ENCODE results near the gene PRPF40B.

The PRPF40B gene

DNA sequence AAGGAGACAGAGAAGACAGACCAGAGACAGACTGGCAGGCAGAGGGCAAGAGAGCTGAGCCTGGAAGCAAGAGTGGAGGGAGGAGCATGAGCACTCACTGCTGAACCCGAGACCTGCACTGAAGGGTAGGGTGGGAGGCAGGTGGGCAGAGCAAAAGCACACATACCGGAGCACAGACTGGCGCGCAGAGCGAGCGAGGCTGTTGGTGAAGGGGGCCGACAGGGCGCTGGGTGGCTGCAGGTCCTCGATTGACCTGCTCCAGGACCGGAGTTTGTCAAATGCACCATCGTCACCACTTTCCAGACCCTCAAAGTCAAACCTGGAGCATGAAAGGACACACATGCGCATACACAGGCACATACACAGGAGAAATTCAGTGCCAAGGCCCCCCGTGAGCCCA lies 34.9 kb downstream of the PRPF40B start:
- DNase-seq (ENCODE audit: low read depth in 2 of 2), result no peak

DNA sequence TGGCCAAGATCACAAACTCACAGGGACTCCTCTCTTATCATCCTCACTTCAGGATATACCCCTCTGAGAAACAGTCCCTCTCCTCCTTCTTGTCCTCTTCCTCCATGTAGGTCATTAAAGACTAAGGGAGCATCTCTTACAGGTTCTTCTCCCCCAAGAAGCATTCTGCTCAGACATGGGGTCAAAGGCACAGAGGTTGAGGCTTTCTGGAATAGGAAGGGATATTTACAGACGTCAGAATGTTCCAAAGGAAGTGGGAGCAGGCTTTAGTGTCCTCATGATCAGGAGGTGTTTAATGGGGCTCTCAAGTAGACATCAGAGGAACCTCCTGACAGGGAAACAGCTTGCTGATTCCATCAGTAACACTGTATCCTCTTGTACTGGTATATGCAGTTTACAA lies 36.4 kb downstream of the PRPF40B start:
- DNase-seq (ENCODE audit: low read depth in 2 of 2), result no peak

- DNase-seq (ENCODE audit: low read depth in 2 of 2), result no peak
Measured at GRCh38 chr12:49661191-49661590, 37.8 kb downstream of the PRPF40B start.

DNA sequence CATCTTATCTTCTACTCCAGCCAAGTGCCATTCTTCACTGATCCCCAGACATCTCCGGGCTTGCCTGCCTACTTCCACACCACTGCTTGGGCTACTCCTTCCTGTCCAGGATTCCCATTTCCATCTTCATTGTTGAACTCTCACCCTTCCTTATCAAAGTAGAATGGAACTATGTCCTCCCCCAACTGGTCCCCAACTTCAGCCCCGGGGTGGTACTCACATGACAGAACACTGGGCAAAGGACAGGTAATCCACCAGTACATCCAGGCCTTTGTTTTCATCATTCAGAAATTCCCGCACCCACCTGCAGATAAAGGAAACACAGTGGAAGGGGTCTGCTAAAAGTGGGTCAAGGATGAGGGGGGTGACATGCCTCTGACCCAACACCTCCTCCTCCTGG lies 38.4 kb downstream of the PRPF40B start:
- no peak for DNase-seq (ENCODE audit: low read depth in 2 of 2)

- DNase-seq (ENCODE audit: low read depth in 2 of 2), result peak; percentile 67 to 68
Measured at GRCh38 chr12:49662998-49663843, 39.9 kb downstream of the PRPF40B start.

DNA sequence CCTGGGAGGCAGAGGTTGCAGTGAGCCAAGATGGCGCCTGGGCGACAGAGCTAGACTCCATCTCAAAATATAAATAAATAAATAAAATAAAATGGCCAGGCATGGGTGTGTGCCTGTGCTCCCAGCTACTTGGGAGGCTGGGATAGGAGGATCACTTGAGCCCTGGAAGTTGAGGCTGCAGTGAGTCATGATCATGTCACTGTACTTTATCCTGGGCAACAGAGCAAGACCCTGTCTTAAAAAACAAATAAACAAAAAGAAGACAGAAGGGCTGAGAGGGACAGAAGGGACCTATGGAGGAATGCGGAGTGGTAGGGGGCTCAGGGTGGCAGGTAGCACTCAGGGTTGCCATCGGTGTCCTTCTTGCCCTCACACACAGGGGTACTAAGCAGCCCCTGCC lies 40.8 kb downstream of the PRPF40B start:
- DNase-seq (ENCODE audit: low read depth in 2 of 2), result no peak

GRCh38 chr12:49664591-49665239 lies 41.4 kb downstream of the PRPF40B start:
- DNase-seq (ENCODE audit: low read depth in 2 of 2), result no peak

DNA sequence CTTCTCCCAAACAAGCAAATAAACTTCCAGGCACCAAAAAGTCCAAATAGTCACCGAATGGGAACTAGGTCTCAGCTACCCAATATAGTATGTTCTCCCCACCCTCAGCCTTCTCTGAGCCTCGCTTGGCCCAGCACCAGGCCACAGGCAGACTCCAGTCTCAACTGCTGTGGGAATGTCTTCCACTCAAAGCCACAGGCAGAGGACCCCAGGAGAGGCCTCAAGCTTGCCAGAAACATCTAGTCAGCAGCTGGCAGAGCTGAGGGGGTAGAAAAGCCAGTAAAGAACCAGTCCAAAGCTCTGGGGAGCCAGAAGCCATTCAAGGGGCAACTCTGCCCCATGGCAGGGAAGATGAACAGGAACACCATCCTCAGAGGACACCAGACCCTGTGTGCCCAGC lies 42.0 kb downstream of the PRPF40B start:
- DNase-seq (ENCODE audit: low read depth in 2 of 2), result no peak

- DNase-seq (ENCODE audit: low read depth in 2 of 2), result no peak
Measured at GRCh38 chr12:49666176-49666575, 42.8 kb downstream of the PRPF40B start.

GRCh38 chr12:49667325-49668090 lies 44.1 kb downstream of the PRPF40B start:
- DNase-seq (ENCODE audit: low read depth in 2 of 2), result no peak

GRCh38 chr12:49669796-49670195 lies 46.4 kb downstream of the PRPF40B start:
- DNase-seq (ENCODE audit: low read depth in 2 of 2), result no peak

DNA sequence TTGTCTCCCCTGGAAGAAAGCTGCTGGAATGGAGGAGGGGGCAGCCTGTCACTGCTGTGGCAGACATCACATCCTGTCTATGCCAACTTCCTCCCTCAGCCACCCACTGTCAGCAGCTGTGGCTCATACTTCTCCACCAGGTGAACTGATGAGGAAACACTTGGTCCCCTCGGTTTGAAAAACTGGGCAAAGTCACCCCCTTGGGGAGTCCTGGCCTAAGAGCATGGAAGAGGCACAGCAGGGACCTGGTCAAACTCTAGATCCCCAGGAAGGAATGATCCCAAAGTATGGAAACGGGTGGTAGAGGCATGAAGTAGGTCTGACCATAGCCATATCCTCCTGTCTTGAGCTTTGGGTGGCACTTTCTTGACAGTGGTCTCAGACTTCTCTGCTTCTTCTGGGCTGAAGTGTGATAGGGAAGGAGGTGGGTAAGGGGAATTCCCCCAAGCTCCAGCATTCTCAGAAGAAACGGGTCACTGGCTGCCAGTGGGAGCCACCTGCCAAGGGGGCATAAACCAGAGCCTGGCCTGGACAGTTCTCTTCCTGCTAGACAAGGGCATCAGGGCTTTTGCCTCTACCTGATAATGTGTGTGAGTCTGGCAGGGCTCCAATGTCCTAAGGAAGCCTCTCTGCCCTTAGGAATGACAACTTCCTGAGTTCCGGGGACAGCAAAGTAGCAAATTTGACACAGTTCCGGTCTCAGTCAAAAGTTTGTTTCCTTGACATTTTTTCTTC lies 47.8 kb downstream of the PRPF40B start:
- DNase-seq (ENCODE audit: low read depth in 2 of 2), result no peak

DNA sequence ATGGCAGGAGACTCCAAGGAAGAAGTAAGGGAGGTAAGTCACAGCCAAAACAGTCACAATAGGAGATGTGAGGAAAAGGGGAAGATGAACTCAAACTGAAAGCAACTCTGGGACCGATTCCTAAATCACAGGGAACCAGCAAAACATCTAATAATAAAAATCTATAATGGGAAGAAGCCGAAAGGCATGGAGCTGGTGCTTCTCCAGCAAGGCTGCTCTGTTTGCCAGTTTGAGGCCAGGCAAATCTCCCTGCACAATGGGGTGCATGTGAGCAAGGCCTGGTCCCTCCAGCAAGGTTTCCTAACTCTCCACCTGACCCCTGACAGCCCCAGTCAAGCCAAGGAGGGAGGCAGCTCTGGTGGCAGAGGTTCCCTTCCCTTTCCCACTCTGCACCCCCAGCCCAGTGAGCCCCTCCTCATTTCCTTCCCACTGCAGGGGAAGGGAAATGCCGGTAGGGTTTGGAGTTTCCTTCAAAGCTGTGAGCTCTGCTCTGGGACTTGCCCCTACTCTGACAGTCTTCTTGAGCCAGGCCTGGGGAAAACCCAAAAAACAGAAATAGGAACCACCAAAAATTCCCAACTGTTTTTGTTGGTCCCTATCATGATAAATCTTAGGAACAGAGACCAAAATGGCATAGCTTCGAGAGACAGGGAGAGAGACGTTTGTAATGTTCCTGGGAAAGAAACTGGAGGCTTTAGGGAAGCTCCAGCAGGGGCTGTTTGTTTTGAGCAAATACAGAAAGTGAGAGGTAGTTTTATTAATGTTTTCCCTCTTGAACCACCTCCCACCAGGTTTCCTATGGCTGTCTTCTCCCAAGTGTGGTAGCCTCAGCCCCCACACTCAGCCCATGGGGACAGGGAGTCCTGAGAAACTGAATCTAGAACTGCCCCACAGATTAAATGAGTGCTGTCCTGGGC lies 49.2 kb downstream of the PRPF40B start:
- no peak for DNase-seq (ENCODE audit: low read depth in 2 of 2)

GRCh38 chr12:49673446-49674317 lies 50.3 kb downstream of the PRPF40B start:
- peak; percentile 71 for DNase-seq (ENCODE audit: low read depth in 2 of 2)

- DNase-seq (ENCODE audit: low read depth in 2 of 2), result no peak
Measured at GRCh38 chr12:49674318-49674981, 51.1 kb downstream of the PRPF40B start.

DNA sequence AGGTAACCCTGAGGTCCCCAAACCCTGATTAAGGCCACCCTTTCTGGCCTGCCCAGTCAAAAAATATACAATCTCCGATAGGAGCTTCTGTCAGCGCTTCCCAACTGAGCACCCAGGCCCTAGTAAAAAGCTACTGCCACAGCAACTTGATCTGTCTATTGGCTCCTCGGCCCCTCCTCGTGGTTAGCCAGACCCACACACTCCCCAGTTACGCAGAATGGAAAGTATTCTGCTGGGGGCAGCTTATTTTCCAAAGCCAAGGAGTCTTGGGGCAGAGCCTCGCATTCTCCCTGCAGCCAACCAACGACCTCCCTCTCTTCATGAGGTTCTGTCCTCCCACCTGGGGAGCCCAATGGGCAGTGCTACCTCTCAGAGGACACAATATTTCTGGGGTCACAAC lies 51.8 kb downstream of the PRPF40B start:
- DNase-seq (ENCODE audit: low read depth in 2 of 2), result no peak

DNA sequence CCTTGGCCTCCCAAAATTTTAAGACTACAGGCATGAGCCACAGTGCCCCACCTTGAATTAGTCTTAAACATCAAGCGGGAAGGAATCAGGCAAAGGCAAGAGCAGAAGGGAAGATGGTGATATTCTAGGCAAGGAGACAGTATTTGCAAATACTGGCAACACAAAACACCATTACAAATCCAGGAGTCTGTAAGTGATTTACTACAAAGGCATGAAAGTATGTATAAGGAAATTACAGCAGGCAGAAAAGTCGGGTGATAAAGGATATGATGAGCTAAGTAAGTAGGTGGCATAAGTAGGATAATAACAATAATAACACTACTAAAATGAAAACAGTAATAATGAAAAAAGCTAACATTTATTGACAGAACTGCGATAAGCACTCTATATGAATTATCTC lies 55.4 kb downstream of the PRPF40B start:
- DNase-seq (ENCODE audit: low read depth in 2 of 2), result no peak

DNA sequence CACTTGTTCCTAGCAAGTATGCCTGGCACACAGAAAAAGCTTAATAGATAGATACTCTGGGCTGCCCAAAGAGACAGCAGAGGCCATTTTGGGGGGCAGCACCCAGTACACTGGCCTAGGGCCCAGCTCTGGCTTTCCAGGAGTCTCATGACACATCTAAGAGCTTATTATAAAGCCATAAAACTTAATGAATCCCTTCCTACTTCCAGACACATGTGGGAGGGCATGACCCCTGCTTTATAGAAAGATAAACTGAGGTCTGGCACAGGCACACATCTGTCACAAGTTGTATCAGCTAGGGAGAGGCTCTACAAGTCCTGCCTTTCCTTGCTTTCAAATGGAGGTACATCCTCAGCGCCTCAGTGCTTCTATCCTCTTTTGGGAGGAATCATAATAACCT lies 56.7 kb downstream of the PRPF40B start:
- DNase-seq (ENCODE audit: low read depth in 2 of 2), result no peak

DNA sequence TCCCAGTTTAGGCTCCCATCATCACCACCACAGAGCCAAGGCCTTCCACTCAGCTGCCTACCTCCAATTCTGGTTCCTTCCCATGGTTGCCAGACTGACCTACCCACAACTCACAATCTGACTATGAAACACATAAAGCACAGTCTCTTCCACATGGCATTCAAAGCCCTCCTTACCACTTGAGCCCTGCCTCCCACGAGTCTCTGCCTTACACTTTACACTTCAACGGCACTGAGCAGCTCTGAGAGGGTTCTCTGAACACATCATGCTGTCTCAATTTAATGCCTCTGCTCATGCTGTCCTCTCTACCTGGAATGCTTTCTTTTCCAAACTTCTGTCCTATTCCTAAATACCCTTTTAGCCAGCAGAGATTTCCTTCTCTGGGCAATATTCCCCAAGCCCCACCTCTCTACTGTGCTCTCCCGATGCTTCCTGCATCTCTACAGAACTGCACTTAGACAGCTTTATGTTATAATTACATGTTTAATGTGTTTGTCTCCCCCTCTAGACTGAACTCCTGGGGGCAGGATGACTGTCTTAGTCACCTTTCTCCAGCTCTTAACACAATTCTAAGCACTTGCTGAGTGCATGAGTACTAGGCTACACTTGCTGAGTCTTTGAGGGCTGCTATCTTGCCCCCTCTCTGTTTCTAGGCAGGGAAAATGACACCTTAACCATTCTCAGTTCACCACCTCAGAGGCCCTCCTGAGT lies 60.4 kb downstream of the PRPF40B start:
- no peak for DNase-seq (ENCODE audit: low read depth in 2 of 2)

Measured in fibroblast of skin of left biceps (primary cell).